HG02798 (cell line): Measurements from ENCODE around the gene GGT6.

Experiments used
- ATAC-seq: cut with Tn5 transposase; IDR thresholded peaks from one replicate; pipeline ENCODE4 v1.9.1; 2021; ENCODE audit warnings: mild to moderate bottlenecking; ENCODE audit not compliant: unreplicated experiment, poor library complexity

The GGT6 gene

GRCh38 chr17:4542003-4542725, 18.2 kb downstream of the GGT6 start:
- no peak for ATAC-seq

- ATAC-seq, result no peak
These were observed 18.9 kb downstream of the GGT6 start for GRCh38 chr17:4541328-4542002.

DNA sequence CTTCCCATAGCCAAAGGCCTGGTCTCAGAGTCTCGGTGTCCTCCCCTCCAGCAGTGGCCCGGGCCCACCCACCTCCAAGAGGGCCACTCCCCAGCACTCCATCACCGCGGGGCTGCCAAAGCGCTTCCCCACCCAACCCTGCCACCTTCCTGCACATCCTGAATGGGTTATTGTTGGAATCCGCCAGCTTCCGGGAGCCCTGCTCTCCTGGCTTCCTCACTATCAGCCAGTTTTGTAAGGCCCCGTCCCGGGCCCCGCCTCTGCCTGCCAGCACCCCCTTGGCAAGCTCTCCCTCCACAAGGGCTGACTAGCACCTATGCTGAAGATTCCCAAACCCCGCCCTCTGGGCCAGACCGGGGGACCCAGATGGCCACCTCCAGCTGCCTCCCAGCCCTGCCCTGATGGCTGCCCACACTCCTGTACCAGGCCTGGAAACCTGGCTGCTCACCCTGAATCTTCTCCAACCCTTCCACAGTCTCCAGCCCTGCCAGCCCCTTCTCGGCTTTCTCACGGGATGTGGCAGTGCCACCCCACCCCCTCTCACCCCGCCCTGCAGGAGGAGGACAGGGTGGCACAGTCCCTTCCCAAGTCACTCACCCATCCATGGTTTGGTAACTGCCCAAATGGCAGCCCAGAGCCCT, 19.6 kb downstream of the GGT6 start:
- ATAC-seq, result no peak

DNA sequence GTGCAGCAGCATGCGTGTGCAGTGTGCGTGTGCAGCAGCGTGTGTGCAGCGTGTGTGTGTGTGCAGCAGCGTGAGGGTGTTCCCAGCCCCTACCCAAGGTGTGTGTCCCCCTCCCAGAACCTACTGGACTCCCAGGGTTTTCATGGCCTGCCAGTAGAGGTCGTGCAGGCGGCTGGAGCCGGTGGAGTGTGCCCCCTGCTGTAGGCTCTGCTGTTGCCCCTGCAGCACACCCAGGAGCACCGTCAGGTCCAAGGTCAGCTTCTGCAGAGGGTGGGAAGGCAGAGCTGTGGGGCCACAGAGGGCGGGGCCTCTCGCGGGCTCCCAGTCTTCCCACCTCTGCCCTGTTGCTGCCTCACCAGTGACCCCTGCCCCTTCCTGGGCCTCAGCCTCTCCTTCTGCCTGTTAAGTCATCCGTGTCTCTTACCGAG, 20.1 kb downstream of the GGT6 start:
- no peak for ATAC-seq

DNA sequence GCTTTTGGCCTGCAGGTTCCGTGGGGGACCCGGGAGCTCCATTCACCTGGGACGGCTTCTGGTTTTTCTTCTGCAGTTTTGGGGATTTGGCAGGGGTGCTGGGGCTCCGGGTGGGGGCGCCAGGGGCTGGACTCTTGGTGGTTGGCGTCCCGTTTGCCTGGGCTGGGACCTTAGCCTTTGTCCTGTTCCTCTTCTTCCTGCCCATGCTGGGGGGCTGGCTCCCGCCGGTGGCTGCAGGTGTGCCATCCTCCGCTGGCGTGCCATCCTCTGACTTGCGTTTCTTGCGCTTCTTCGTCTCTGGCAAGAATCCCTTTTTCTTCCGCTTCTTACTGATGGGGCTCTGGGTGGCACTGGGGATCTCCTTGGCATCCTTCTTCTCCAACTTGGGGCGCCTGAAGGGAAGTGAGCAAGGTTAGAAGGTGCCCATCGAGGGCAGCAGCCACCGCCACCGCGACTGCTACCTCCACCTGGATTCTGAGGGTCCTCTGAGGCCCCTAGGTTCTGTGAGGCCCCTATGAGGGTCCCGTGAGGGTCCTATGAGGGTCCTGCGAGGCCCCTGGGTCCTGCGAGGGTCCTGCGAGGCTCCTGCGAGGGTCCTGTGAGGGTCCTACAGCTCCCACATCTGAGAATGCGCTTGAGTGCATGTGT, 20.7 kb downstream of the GGT6 start:
- no peak for ATAC-seq

GRCh38 chr17:4539025-4539424, 21.4 kb downstream of the GGT6 start:
- no peak for ATAC-seq

GRCh38 chr17:4538236-4539002, 22.0 kb downstream of the GGT6 start:
- ATAC-seq, result no peak

GRCh38 chr17:4537451-4538235, 22.7 kb downstream of the GGT6 start:
- no peak for ATAC-seq

- no peak for ATAC-seq
These were observed 23.5 kb downstream of the GGT6 start for GRCh38 chr17:4536742-4537411.

DNA sequence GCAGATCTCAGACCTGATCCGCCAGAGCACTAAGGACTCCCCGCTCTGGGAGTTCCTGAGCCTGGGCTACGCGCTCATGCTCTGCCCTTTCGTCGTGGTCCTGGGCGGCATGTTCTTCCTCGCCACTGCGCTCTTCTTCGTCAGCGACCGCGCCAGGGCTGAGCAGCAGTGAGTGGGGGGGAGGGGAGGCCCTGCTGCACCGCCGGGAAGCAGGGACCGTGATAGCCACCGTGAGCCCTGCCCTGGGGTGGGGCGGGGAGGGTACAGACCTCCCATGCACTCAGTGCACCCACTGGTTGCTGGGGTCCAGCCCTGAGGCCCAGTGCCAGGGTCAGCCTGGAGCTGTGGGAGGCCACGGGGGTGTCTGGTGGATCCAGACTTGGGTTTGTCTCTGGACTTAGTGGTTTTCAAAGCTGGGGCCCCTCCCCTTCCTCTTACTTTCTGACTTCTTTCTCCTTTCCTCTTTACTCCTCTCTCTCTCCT, 24.1 kb downstream of the GGT6 start:
- no peak for ATAC-seq

DNA sequence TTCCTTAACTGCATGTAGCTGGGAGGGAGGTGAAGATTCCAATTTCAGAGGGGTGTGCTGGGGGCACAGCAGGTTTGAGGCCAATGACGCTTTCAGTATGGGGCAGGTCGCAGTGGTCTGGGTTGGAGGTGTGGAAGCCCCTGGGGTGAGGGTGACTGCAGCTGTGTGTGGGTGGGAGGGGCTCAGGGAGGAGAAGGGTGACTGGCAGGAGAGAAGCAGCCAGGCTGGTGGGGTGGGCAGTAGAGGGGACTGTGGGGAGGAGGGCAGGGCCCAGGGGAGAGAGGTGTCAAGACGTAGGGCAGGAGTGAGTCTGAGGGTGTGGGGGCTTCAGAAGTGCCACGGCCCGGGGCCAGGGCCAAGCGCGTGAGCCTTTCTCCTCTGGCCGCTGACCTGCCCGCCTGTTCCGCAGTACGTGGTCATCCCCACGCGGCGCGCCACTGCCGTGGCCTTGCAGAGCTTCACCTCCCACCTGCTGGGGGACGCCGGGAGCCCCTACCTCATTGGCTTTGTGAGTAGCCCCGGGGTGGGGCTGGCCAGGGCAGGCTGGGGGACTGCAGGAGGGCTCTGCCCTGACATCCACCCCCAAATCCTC, 24.6 kb downstream of the GGT6 start:
- ATAC-seq, result no peak

- ATAC-seq, result no peak
These were observed 25.3 kb downstream of the GGT6 start for GRCh38 chr17:4534928-4535666.

DNA sequence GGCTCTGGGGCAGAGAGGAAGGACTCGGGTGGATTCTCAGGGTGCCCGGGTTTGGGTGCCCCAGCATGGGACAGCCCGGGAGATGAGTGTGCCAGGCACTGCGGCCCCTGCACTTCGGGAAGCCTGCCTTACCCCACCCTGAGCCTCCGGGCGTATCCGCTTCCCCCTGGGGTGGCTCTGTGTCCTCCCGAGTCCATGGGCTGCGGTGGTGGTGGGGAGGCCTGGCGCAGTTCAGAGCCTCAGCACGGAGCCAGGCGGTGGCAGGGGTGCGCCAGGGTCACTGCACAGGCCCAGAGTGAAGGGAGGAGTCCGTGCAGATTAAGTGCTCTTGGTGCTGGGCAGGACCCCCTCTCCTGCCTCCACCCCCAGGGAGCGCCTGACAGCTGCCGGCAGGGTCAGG, 25.9 kb downstream of the GGT6 start:
- ATAC-seq, result no peak

GRCh38 chr17:4533523-4534504, 26.6 kb downstream of the GGT6 start:
- ATAC-seq, result no peak

GRCh38 chr17:4532860-4533522, 27.4 kb downstream of the GGT6 start:
- no peak for ATAC-seq
